ENCODE results near the gene TCF7L1.
"Not testable (repeated sequence)": the region's sequence is repeated elsewhere in the genome, so short reads cannot be mapped to it uniquely, and the experiment has no call there.

The TCF7L1 gene

GRCh38 chr2:85184990-85185389, 51.8 kb downstream of the TCF7L1 start:
- no peak for DNase-seq

- no peak for DNase-seq
Observed at GRCh38 chr2:85185431-85185940, 52.3 kb downstream of the TCF7L1 start.

- no peak for DNase-seq
Observed at GRCh38 chr2:85187069-85187468, 53.9 kb downstream of the TCF7L1 start.

- no peak for DNase-seq
Observed at GRCh38 chr2:85188852-85189251, 55.7 kb downstream of the TCF7L1 start.

GRCh38 chr2:85189606-85190270, 56.5 kb downstream of the TCF7L1 start:
- DNase-seq = no peak

GRCh38 chr2:85191157-85191556, 58.0 kb downstream of the TCF7L1 start:
- DNase-seq = no peak

GRCh38 chr2:85194780-85195480, 61.7 kb downstream of the TCF7L1 start:
- DNase-seq = no peak

GRCh38 chr2:85195956-85196355, 62.8 kb downstream of the TCF7L1 start:
- no peak for DNase-seq

GRCh38 chr2:85199698-85200097, 66.5 kb downstream of the TCF7L1 start:
- no peak for DNase-seq

GRCh38 chr2:85209887-85210286, 76.7 kb downstream of the TCF7L1 start:
- no peak for DNase-seq

- no peak for DNase-seq
Observed at GRCh38 chr2:85210511-85210910, 77.3 kb downstream of the TCF7L1 start.

- DNase-seq = not testable (repeated sequence)
Observed at GRCh38 chr2:85211606-85212005, 78.4 kb downstream of the TCF7L1 start.

GRCh38 chr2:85212841-85213240, 79.6 kb downstream of the TCF7L1 start:
- no peak for DNase-seq

GRCh38 chr2:85213404-85213803, 80.2 kb downstream of the TCF7L1 start:
- no peak for DNase-seq

GRCh38 chr2:85213901-85214512, 80.8 kb downstream of the TCF7L1 start:
- DNase-seq = no peak

GRCh38 chr2:85215081-85215447, 81.9 kb downstream of the TCF7L1 start:
- DNase-seq = no peak

- no peak for DNase-seq
Observed at GRCh38 chr2:85215448-85216401, 82.5 kb downstream of the TCF7L1 start.

GRCh38 chr2:85216927-85217326, 83.7 kb downstream of the TCF7L1 start:
- no peak for DNase-seq

GRCh38 chr2:85221067-85221691, 88.0 kb downstream of the TCF7L1 start:
- no peak for DNase-seq

- peak in 1 of 3 donors; percentile 9 for DNase-seq
Observed at GRCh38 chr2:85222792-85223191, 89.6 kb downstream of the TCF7L1 start.

- DNase-seq = no peak
Observed at GRCh38 chr2:85226783-85227182, 93.6 kb downstream of the TCF7L1 start.

All from suppressor macrophage treated with lipopolysaccharide for 1 hour (primary cell).